ENCODE data around the gene SIMC1. TPM values are rescaled to one million over a fixed set of nuclear protein-coding genes. Genes with fewer than 3 reads are reported as not detected.

Gene SIMC1
- total RNA-seq, 1 experiment from 2014 or later, result 31.8 TPM

DNA sequence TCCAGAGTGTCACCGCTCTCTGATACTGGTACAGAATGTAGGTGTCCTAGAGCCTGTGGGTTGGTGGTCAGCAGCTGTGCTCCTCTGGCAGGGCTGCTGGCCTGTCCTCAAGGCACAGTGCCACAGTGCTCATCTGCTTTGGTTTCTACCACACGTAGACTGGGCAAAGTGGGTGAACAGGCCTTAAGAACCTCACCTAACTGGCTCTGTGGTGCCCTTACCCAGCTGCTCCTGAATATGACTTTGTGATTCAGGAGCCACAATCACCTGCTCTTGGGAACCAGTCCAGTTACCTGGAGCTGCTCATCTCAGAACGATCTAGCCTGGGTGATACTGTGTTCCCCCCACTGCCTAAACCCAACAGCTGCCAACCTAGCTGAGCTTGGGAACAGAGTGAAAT lies 143.8 kb downstream of the SIMC1 start:
- no TSS peak for BruUV-seq (replicated peaks)
- Mint-ChIP-seq H3K27me3 (ENCODE audit: unreplicated experiment) (no peaks in the 10 kb centered on the region), H3K4me1 (ENCODE audit: low read depth, unreplicated experiment) (peaks cover 16% of the 10 kb centered on the region), H3K27ac (ENCODE audit: unreplicated experiment) (no peak overlapping the region), H3K4me3 (ENCODE audit: low read depth, unreplicated experiment) (no peak overlapping the region), H3K9me3 (ENCODE audit: low read depth, unreplicated experiment) (no peaks in the 10 kb centered on the region), H3K36me3 (ENCODE audit: insufficient read depth, unreplicated experiment) (peaks cover 29% of the 10 kb centered on the region)
- TF ChIP-seq, protein P1, sequence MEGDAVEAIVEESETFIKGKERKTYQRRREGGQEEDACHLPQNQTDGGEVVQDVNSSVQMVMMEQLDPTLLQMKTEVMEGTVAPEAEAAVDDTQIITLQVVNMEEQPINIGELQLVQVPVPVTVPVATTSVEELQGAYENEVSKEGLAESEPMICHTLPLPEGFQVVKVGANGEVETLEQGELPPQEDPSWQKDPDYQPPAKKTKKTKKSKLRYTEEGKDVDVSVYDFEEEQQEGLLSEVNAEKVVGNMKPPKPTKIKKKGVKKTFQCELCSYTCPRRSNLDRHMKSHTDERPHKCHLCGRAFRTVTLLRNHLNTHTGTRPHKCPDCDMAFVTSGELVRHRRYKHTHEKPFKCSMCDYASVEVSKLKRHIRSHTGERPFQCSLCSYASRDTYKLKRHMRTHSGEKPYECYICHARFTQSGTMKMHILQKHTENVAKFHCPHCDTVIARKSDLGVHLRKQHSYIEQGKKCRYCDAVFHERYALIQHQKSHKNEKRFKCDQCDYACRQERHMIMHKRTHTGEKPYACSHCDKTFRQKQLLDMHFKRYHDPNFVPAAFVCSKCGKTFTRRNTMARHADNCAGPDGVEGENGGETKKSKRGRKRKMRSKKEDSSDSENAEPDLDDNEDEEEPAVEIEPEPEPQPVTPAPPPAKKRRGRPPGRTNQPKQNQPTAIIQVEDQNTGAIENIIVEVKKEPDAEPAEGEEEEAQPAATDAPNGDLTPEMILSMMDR (IDR thresholded peaks at IDR 0.05; ENCODE audit: unreplicated experiment), result no peak
- CTCF ChIA-PET, result no interaction called here
- intact Hi-C loops (cut with micrococcal nuclease; ENCODE audit: unreplicated experiment), result no loop called here
- DNase-seq, result no peak

DNA sequence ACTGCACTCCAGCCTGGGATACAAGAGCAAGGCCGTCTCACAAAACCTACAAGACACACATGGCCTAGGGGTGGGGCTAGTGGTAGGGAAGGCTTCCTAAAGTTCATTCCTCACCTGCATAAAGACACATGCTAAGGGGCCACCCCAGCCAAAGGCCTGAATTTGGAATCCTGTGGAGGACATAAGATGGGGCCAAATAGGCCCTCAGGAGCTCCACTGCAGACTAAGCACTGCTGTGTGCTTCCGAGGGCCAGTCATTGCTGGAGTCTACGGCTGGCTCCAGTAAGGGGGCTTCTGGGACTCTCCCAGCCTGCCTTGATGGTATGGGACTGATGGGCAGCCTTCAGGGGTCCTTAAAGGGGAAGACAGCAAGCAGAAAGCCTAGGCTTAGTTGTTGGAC lies 144.5 kb downstream of the SIMC1 start:
- no peak for DNase-seq
- Mint-ChIP-seq H3K27me3 (ENCODE audit: unreplicated experiment) (no peaks in the 10 kb centered on the region), H3K27ac (ENCODE audit: unreplicated experiment) (no peak overlapping the region), H3K4me1 (ENCODE audit: low read depth, unreplicated experiment) (peaks cover 23% of the 10 kb centered on the region), H3K9me3 (ENCODE audit: low read depth, unreplicated experiment) (no peaks in the 10 kb centered on the region), H3K4me3 (ENCODE audit: low read depth, unreplicated experiment) (no peak overlapping the region), H3K36me3 (ENCODE audit: insufficient read depth, unreplicated experiment) (peaks cover 37% of the 10 kb centered on the region)
- intact Hi-C loops (cut with micrococcal nuclease; ENCODE audit: unreplicated experiment), result no loop called here
- CTCF ChIA-PET, result no interaction called here
- TF ChIP-seq, protein P1 (IDR thresholded peaks at IDR 0.05; ENCODE audit: unreplicated experiment), result no peak
- BruUV-seq (replicated peaks), result no TSS peak

DNA sequence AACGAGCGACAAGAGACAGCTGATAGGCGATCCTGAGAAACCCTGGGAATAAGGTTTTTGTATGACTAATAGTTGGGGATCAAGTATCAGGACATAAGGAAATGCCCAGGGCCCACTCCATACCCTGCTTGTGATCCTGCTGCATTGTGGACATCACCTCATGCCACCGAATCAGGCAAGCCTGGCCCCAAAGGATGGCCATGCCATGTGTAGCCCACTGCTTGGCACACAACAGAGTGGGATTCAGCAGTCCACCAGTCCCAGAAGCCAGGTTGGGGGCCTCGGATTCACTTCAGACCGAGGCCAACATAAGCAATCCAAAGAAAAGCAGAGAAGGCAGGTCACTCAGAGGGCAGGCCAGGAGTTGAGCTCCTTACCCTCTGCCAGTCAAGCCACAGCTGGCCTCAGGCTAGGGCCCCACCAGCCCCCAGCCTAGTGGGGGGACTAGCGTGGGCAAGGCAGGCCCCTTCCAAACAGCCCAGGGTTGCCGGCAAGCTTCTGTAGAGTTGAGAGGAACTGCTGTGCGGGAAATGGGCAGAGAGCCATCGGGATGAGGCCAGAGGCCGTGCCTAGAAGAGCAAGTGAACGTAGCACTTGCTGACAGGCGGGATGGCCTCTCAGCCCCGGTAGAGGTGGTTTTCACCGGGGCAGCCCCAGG lies 145.2 kb downstream of the SIMC1 start:
- H3K36me3 Mint-ChIP-seq (ENCODE audit: insufficient read depth, unreplicated experiment), result peaks cover 43% of the 10 kb centered on the region
- intact Hi-C loops (cut with micrococcal nuclease; ENCODE audit: unreplicated experiment), result no loop called here
- TF ChIP-seq, protein P1 (IDR thresholded peaks at IDR 0.05; ENCODE audit: unreplicated experiment), result no peak
- H3K4me3 Mint-ChIP-seq (ENCODE audit: low read depth, unreplicated experiment), result no peak overlapping the region
- H3K4me1 Mint-ChIP-seq (ENCODE audit: low read depth, unreplicated experiment), result peaks cover 23% of the 10 kb centered on the region
- H3K27ac Mint-ChIP-seq (ENCODE audit: unreplicated experiment), result no peak overlapping the region
- no peaks in the 10 kb centered on the region for H3K27me3 Mint-ChIP-seq (ENCODE audit: unreplicated experiment)
- CTCF ChIA-PET, result no interaction called here
- DNase-seq, result no peak
- no peaks in the 10 kb centered on the region for H3K9me3 Mint-ChIP-seq (ENCODE audit: low read depth, unreplicated experiment)
- BruUV-seq (replicated peaks), result no TSS peak

DNA sequence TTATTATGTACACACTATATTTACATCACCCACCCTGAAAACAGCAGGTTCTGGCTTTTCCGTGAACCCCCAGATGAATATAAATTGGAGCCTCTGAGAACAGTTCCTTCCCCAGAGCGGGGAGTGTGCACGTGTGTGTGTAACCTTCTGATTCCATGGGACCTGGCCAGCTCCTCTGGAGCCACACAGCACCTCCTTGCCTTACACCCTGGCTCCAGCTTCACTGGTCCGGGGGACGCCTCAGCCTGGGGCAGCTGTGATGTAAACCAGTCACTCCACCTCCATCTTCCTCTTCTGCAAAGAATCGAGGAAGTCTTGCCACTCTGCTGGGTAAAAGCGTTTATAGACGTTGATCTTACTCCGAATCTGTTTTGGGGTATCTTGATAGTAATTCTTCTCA lies 145.7 kb downstream of the SIMC1 start:
- CTCF ChIA-PET, result no interaction called here
- H3K27ac Mint-ChIP-seq (ENCODE audit: unreplicated experiment), result no peak overlapping the region

More for the DNA sequence above, 145.7 kb downstream of the SIMC1 start:
- BruUV-seq (replicated peaks), result no TSS peak
- Mint-ChIP-seq H3K36me3 (ENCODE audit: insufficient read depth, unreplicated experiment) (peaks cover 47% of the 10 kb centered on the region), H3K4me1 (ENCODE audit: low read depth, unreplicated experiment) (peaks cover 23% of the 10 kb centered on the region), H3K4me3 (ENCODE audit: low read depth, unreplicated experiment) (no peak overlapping the region), H3K9me3 (ENCODE audit: low read depth, unreplicated experiment) (no peaks in the 10 kb centered on the region), H3K27me3 (ENCODE audit: unreplicated experiment) (no peaks in the 10 kb centered on the region)
- TF ChIP-seq, protein P1 (IDR thresholded peaks at IDR 0.05; ENCODE audit: unreplicated experiment), result no peak
- intact Hi-C loops (cut with micrococcal nuclease; ENCODE audit: unreplicated experiment), result no loop called here
- no peak for DNase-seq
